Middle frontal gyrus (tissue), 1 donor: ENCODE data around the gene IFIT5.
"Not testable (repeated sequence)": the region's sequence is repeated elsewhere in the genome, so short reads cannot be mapped to it uniquely, and the experiment has no call there.

Experiments
- DNase-seq: peaks from one replicate; pipeline ENCODE4 v3.0.0-alpha.2; 2015; ENCODE audit warnings: low spot score; ENCODE audit errors: extremely low spot score

Gene IFIT5

DNA sequence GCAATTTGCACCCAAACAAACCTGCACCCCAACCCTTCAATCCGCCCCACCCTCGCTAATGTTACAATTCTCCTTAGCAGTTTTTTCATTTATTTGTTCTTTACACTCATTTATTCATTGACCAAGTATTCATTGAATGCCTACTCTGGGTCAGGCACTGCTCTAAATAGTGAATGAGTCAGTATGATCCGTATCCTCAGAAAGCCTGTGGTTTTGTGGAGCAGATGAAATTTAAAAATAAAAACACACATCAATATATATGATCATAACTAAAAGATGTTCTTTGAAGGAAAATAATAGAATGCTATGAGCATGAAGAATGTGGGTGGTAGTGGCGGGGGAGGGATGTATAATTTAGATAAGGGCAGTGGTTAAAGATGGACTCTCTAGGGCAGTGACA, 13.3 kb downstream of the IFIT5 start:
- no peak for DNase-seq

- DNase-seq, result no peak
Measured at GRCh38 chr10:89428877-89429276, 14.5 kb downstream of the IFIT5 start.

GRCh38 chr10:89431977-89432376, 17.6 kb downstream of the IFIT5 start:
- DNase-seq, result no peak

GRCh38 chr10:89438525-89438924, 24.2 kb downstream of the IFIT5 start:
- DNase-seq, result no peak

DNA sequence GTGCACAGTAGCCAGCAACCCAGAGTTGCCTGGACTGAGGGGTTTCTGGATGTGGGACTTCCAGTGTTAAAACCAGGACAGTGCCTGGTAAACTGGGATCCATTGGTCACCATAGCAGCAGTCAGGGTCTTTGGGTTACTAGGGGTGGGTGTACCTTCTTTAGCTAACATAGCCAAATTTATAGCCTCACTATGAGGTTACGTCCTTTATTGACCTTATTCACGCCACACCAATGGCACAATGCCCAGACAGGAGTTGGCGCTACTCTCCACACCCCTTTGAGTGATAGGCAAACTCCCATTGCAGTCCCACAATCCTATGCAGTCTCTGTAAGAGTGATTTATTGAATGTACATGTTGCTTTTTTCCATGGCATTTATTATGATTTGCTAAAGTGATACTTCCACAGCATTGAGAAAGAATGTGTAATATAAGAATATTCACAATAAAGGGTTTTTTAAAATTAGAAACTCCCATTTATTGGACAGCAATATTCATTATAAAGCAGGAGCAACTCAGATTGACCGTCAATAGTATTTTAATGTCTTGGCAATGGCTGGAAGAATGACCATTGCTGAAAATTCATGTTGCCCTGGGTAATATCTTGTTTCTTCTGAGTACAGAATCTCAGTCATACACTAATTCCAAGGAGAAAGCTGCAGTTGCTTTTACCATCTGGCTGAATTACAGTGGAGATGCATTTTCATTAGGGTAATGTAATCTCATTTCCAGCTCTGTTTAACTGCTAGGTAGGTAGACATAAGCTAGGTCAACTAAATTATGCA, 26.1 kb downstream of the IFIT5 start:
- no peak for DNase-seq

- DNase-seq, result no peak
Measured at GRCh38 chr10:89442289-89442688, 27.9 kb downstream of the IFIT5 start.

- DNase-seq, result not testable (repeated sequence)
Measured at GRCh38 chr10:89444819-89445218, 30.5 kb downstream of the IFIT5 start.

GRCh38 chr10:89450901-89451300, 36.5 kb downstream of the IFIT5 start:
- DNase-seq, result no peak

GRCh38 chr10:89452193-89452592, 37.8 kb downstream of the IFIT5 start:
- DNase-seq, result no peak

DNA sequence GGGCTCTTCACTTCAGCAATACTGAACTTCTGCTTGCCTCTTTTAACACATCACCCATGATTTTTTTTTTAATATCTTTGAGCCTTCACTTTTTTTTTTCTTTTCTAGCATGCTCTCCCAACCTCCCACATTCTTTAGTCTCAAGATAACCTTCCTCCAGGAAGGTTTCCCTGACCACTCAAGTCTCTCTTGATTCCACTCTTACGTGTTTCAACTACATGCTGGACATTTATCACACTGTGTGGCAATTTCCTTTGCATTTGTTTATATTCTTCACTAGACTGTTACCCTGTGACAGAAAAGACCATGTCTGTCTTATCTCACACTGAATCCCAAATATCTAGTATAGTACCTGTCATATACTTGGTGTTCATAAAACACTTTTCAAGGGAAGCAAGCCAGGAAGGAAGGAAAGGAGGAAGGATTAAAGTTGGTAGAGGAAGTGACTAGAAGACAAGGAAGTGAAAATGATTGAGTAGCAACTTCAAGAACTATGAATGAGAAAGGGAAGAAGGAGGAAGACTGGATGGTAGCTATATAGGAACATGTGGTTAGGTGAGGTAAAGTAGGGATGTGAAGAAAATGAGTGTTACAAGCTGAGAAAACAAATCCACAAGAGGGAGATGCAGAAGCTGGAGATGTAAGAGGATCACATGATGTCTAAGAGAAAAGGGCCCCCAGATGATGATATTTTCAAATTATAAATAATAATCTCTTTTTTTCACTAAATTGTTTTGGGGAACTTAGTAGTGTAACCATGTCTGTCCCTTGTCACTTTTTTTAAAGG, 40.4 kb downstream of the IFIT5 start:
- DNase-seq, result no peak

GRCh38 chr10:89458291-89458690, 43.9 kb downstream of the IFIT5 start:
- no peak for DNase-seq

- DNase-seq, result no peak
Measured at GRCh38 chr10:89458784-89459183, 44.4 kb downstream of the IFIT5 start.

- DNase-seq, result no peak
Measured at GRCh38 chr10:89463846-89464537, 49.6 kb downstream of the IFIT5 start.

DNA sequence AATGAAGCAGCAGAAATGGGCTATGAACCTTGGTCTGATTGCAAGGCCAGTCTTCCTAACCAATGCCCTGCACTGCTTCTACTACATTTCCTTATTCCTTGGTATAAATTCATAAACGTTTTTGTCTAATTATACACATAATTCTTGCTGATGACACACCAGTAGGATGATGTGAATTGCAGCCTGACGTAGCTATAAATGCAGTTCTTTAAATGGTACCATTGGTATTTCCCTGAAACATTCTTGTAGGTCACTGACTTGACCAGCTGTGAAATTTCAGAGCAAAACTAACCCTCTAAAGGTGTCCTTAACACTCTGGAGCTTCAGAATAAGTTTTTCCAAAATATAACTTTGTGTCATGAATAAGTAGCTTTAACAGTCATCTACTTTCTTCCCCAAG, 50.8 kb downstream of the IFIT5 start:
- no peak for DNase-seq

GRCh38 chr10:89466599-89467035, 52.2 kb downstream of the IFIT5 start:
- DNase-seq, result no peak

DNA sequence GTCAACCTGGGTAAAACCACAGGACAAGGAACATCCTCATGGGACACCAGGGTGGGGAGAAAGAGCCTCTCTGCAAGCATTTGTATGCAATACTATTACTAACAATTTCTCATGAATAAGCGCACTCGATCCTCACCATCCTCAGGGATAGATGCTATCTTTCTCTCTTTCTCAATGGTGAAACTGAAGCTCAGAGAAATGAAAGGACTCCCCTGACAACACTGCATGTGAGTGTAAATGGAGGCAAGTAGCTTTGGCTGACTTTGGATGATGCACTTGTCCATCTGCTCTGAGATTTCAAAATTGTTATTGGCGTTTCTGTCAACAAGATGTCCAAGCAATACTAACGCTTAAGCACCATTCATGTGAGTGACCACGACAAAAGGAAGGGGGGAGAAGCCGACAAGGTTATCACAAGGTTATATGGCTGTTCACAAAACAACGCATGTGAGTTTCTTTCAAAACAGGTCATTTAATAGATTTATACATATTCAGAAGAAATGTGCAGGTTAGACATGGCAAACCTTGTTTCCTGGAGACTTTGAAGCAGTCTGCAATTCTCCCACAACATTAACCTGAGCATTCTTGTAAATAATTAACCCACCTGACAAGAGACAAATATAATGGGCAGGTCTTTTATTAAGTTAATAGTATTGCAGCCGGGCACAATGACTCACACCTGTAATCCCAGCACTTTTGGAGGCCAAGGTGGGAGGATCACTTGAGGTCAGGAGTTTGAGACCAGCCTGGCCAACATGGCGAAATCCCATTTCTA, 54.0 kb downstream of the IFIT5 start:
- DNase-seq, result no peak

- no peak for DNase-seq
Measured at GRCh38 chr10:89469517-89469916, 55.1 kb downstream of the IFIT5 start.
